HEK293 (cell line): ENCODE data around the gene SCGB1C1.

Experiments
- CTCF ChIA-PET: fragments of 350-600 bp; formaldehyde crosslinking; extraction: SDS; loops from one replicate; lab custom pipeline; 2021; ENCODE audit warnings: antibody characterized with exemption; lab: Yijun Ruan, JAX
- POLR2A ChIA-PET: fragments of 300-600 bp; formaldehyde crosslinking; extraction: SDS; loops from one replicate; lab custom pipeline; 2020; ENCODE audit warnings: antibody characterized with exemption, inconsistent platforms; lab: Yijun Ruan, JAX
- H3K27ac ChIP-seq: fragments of 200-500 bp; sonication (Bioruptor generic); 2 replicates; pipeline ENCODE4 v1.5.1; 2014; ENCODE audit warnings: low read depth, low read length, control low read depth, inconsistent platforms; ENCODE audit errors: extremely low read depth
- H3K36me3 ChIP-seq, 2 experiments: fragments of 200-500 bp in 1 of 2; sonication (Bioruptor generic) in 1 of 2; 1 replicate in 1 of 2; 2 replicates in 1 of 2; pipeline ENCODE4 v1.5.1; 2014 to 2017; ENCODE audit warnings: inconsistent platforms in 2 of 2, low read length in 2 of 2; ENCODE audit not compliant: control insufficient read depth in 2 of 2, insufficient read depth in 1 of 2
- H3K4me1 ChIP-seq: fragments of 200-500 bp; sonication (Bioruptor generic); 2 replicates; pipeline ENCODE4 v1.5.1; 2014; ENCODE audit warnings: mild to moderate bottlenecking, low read length, inconsistent platforms; ENCODE audit not compliant: control insufficient read depth, insufficient read depth
- H3K4me3 ChIP-seq: 2 replicates; pipeline ENCODE4 v1.5.1; 2011; ENCODE audit warnings: low read depth, mild to moderate bottlenecking, control low read depth, low read length, moderate library complexity
- H3K9me3 ChIP-seq: fragments of 200-500 bp; sonication (Bioruptor generic); 2 replicates; pipeline ENCODE4 v1.5.1; 2014; ENCODE audit warnings: low read depth, low read length, inconsistent platforms; ENCODE audit not compliant: control insufficient read depth, insufficient read depth
- EGR2 ChIP-seq: fragments of 450-650 bp; formaldehyde crosslinking; IDR thresholded peaks from 2 replicates; pipeline ENCODE4 v1.5.1; 2016; ENCODE audit warnings: low read depth, missing biosample characterization, missing genetic modification characterization
- GFI1B ChIP-seq: fragments of 450-650 bp; formaldehyde crosslinking; IDR thresholded peaks from 2 replicates; pipeline ENCODE4 v1.5.1; 2016; ENCODE audit warnings: missing biosample characterization, missing genetic modification characterization
- HOXD13 ChIP-seq: sonication (generic); formaldehyde crosslinking; IDR thresholded peaks from 2 replicates; pipeline ENCODE4 v1.8.0; 2022; ENCODE audit warnings: missing genetic modification reagents, borderline replicate concordance
- IKZF3 ChIP-seq: fragments of 450-650 bp; IDR thresholded peaks from 2 replicates; pipeline ENCODE4 v1.5.0; 2018; ENCODE audit warnings: missing biosample characterization, mild to moderate bottlenecking, missing genetic modification characterization, moderate library complexity
- KLF10 ChIP-seq: fragments of 450-650 bp; IDR thresholded peaks from 2 replicates; pipeline ENCODE4 v1.5.1; 2018; ENCODE audit warnings: missing biosample characterization, mild to moderate bottlenecking, missing genetic modification characterization
- MYNN ChIP-seq: fragments of 450-650 bp; formaldehyde crosslinking; IDR thresholded peaks from 2 replicates; pipeline ENCODE4 v1.5.1; 2016; ENCODE audit warnings: missing biosample characterization, missing genetic modification characterization, borderline replicate concordance
- PATZ1 ChIP-seq: fragments of 450-650 bp; formaldehyde crosslinking; IDR thresholded peaks from 2 replicates; pipeline ENCODE4 v1.5.1; 2016; ENCODE audit warnings: missing biosample characterization, missing genetic modification characterization
- REST ChIP-seq: fragments of 450-650 bp; formaldehyde crosslinking; IDR thresholded peaks from 2 replicates; pipeline ENCODE4 v1.5.1; 2016; ENCODE audit warnings: missing biosample characterization, missing genetic modification characterization
- ZFP3 ChIP-seq: fragments of 450-650 bp; formaldehyde crosslinking; IDR thresholded peaks from 2 replicates; pipeline ENCODE4 v1.5.1; 2016; ENCODE audit warnings: low read depth, missing biosample characterization, missing genetic modification characterization
- ZFP37 ChIP-seq: fragments of 450-650 bp; formaldehyde crosslinking; IDR thresholded peaks from 2 replicates; pipeline ENCODE4 v1.5.1; 2016; ENCODE audit warnings: missing biosample characterization, missing genetic modification characterization
- ZNF133 ChIP-seq: fragments of 450-650 bp; formaldehyde crosslinking; IDR thresholded peaks from 2 replicates; pipeline ENCODE4 v1.5.1; 2016; ENCODE audit warnings: missing biosample characterization, missing genetic modification characterization
- ZNF184 ChIP-seq: fragments of 450-650 bp; IDR thresholded peaks from 2 replicates; pipeline ENCODE4 v1.5.1; 2018; ENCODE audit warnings: missing biosample characterization, mild to moderate bottlenecking, missing genetic modification characterization
- ZNF223 ChIP-seq: fragments of 450-650 bp; formaldehyde crosslinking; IDR thresholded peaks from 2 replicates; pipeline ENCODE4 v1.5.1; 2016; ENCODE audit warnings: missing biosample characterization, missing genetic modification characterization
- ZNF280C ChIP-seq: fragments of 450-650 bp; formaldehyde crosslinking; IDR thresholded peaks from 2 replicates; pipeline ENCODE4 v1.5.1; 2016; ENCODE audit warnings: missing biosample characterization, missing genetic modification characterization
- ZNF311 ChIP-seq: fragments of 450-650 bp; formaldehyde crosslinking; IDR thresholded peaks from 2 replicates; pipeline ENCODE4 v1.5.1; 2017; ENCODE audit warnings: missing biosample characterization, missing genetic modification characterization, borderline replicate concordance
- ZNF404 ChIP-seq: fragments of 450-650 bp; formaldehyde crosslinking; IDR thresholded peaks from 2 replicates; pipeline ENCODE4 v1.5.1; 2017; ENCODE audit warnings: missing biosample characterization, missing genetic modification characterization
- ZNF488 ChIP-seq: fragments of 450-650 bp; formaldehyde crosslinking; IDR thresholded peaks from 2 replicates; pipeline ENCODE4 v1.5.1; 2016; ENCODE audit warnings: missing biosample characterization, missing genetic modification characterization
- ZNF544 ChIP-seq: fragments of 450-650 bp; formaldehyde crosslinking; IDR thresholded peaks from 2 replicates; pipeline ENCODE4 v1.5.0; 2017; ENCODE audit warnings: missing biosample characterization, missing genetic modification characterization
- ZNF792 ChIP-seq: fragments of 450-650 bp; formaldehyde crosslinking; IDR thresholded peaks from 2 replicates; pipeline ENCODE4 v1.5.1; 2016; ENCODE audit warnings: missing biosample characterization, missing genetic modification characterization

Gene SCGB1C1

GRCh38 chr11:230431-230830 lies 37.6 kb downstream of the SCGB1C1 start:
- no peaks in the 10 kb centered on the region for H3K4me1 ChIP-seq
- H3K36me3 ChIP-seq: peaks cover 0 to 17% of the 10 kb centered on the region in 2 experiments; a peak in 2 of 3 replicates
- no peak overlapping the region for H3K4me3 ChIP-seq
- POLR2A ChIA-PET: interaction anchor here (1.6 kb wide), 1 partner anchor 23 kb away, joined by 11 read pairs; the partner anchor contains the start of genes BET1L and RIC8A
- CTCF ChIA-PET: interaction anchor here (0.7 to 1.5 kb wide), 2 partner anchors 20 to 125 kb away, joined by 3 to 4 read pairs; no protein-coding TSS in a partner anchor
- no peak for TF ChIP-seq ZNF133 (tag by site-specific recombination)
- TF ChIP-seq KLF10: no peak
- TF ChIP-seq ZFP37: no peak
- TF ChIP-seq HOXD13 (CRISPR knock-in tag): no peak
- TF ChIP-seq GFI1B: no peak
- TF ChIP-seq ZNF544: no peak
- no peak for TF ChIP-seq ZNF184 (tag by site-specific recombination)
- TF ChIP-seq ZFP3 (tag by site-specific recombination): no peak
- TF ChIP-seq ZNF280C: no peak
- TF ChIP-seq ZNF311 (tag by site-specific recombination): no peak
- no peak for TF ChIP-seq PATZ1 (tag by site-specific recombination)
- no peaks in the 10 kb centered on the region for H3K9me3 ChIP-seq
- no peak overlapping the region for H3K27ac ChIP-seq

- ChIA-PET CTCF (interaction anchor here (1.7 kb wide), 1 partner anchor 17 kb away, joined by 5 read pairs; no protein-coding TSS in a partner anchor), POLR2A (interaction anchor here (0.6 kb wide), 1 partner anchor 14 kb away, joined by 4 read pairs; no protein-coding TSS in a partner anchor)
- H3K27ac ChIP-seq: no peak overlapping the region
- TF ChIP-seq ZNF488 (tag by site-specific recombination) (no peak), MYNN (tag by site-specific recombination) (no peak), REST (tag by site-specific recombination) (no peak), EGR2 (tag by site-specific recombination) (no peak), IKZF3 (tag by site-specific recombination) (no peak), ZNF404 (tag by site-specific recombination) (no peak), ZNF792 (no peak), ZNF223 (no peak)
- no peak overlapping the region for H3K4me3 ChIP-seq
- no peaks in the 10 kb centered on the region for H3K9me3 ChIP-seq
- H3K36me3 ChIP-seq: peaks cover 0 to 17% of the 10 kb centered on the region in 2 experiments; a peak in 2 of 3 replicates
- no peaks in the 10 kb centered on the region for H3K4me1 ChIP-seq
Observed at GRCh38 chr11:232783-233565, 40.1 kb downstream of the SCGB1C1 start.
